ENCODE results near the gene PCTP. TPM values are rescaled to one million over a fixed set of nuclear protein-coding genes. Genes with fewer than 3 reads are reported as not detected.

Gene PCTP
- total RNA-seq, 2 experiments from 2014 or later, result 7.6 to 8.1 TPM

DNA sequence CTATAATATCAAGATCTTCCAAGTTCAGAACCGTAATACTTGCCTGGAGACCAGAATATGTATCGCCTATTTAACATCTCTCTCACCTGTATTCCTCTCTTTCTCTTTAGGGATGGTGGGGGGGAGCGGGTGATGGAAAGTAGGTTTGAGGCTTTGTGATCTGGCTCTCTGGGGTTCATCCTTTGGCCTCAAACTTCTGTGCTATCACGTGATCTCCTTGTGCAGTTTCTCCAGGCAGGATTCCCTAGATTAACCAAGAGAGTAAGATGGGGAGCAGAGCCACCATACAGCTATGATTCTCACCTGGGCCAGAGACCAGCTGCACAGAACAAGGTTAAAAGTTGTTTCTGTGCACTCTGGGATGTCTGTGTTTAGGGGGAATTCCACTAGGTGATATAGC lies 33.4 kb upstream of the PCTP start:
- H3K9me3 Mint-ChIP-seq (ENCODE audit: low read depth), result no peaks in the 10 kb centered on the region
- H3K4me1 Mint-ChIP-seq, result no peaks in the 10 kb centered on the region
- ATAC-seq, result no peak
- DNase-seq, result no peak
- POLR2A ChIA-PET, result no interaction called here
- intact Hi-C loops (cut with DNase I, micrococcal nuclease), result loop anchor here in 1 of 2 experiments (5.0 kb wide), 1 partner anchor 115 kb away; no protein-coding TSS in a partner anchor
- H3K27ac Mint-ChIP-seq, result no peak overlapping the region
- H3K36me3 Mint-ChIP-seq (ENCODE audit: low read depth), result no peaks in the 10 kb centered on the region
- no peak overlapping the region for H3K4me3 Mint-ChIP-seq
- H3K27me3 Mint-ChIP-seq, result peaks cover 20% of the 10 kb centered on the region
- CTCF ChIA-PET, result interaction anchor here (0.6 to 3.3 kb wide), 24 partner anchors 9 to 205 kb away, joined by 3 to 29 read pairs (median 5); partner anchors contain the start of gene PCTP

DNA sequence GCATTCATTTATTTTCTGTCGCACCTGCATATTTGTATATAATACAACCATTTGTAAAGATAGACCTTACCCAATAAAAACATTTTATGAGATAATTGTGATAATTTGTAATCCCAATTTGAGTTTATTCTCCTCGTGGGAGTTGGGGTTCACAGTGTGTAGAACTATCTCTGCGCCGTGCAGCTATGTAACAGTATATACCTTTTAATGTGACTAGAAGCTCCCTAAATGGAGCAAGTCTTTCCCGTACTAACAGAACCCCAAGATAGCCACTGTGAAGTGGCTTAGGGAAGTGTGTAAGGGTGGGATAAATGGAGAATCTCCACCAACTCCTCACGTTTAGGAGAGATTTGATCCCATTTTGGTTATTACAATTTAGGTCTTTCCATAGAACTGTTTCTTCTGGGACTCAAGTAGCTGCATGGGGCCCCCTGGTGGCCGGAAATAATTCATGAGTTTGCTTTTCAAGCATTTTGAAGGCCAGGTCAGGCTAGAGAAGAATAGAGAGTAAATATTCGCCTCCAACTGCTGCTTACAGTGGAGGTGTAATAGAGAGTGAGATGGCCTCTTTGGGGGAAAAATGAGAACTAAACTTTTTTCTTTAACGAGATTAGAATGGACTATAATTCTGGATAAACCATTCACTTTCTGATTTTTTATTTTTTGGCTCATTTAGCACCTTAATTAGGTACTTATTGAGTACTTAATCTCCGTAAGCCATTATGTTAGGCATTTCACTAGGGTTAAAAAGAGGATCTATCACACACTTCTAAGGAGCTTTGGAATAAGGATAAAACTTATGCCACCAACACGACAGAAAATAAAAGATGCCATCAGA lies 32.7 kb upstream of the PCTP start:
- no peaks in the 10 kb centered on the region for H3K4me1 Mint-ChIP-seq
- H3K36me3 Mint-ChIP-seq (ENCODE audit: low read depth), result no peaks in the 10 kb centered on the region
- peaks cover 24% of the 10 kb centered on the region for H3K27me3 Mint-ChIP-seq
- intact Hi-C loops (cut with DNase I, micrococcal nuclease), result loop anchor here (1.0 to 5.0 kb wide), 3 partner anchors 53 to 192 kb away; no protein-coding TSS in a partner anchor
- ATAC-seq (no peak), DNase-seq (peak; percentile 82)
- H3K4me3 Mint-ChIP-seq, result no peak overlapping the region
- no peak overlapping the region for H3K27ac Mint-ChIP-seq
- ChIA-PET POLR2A (no interaction called here), CTCF (interaction anchor here (0.5 to 3.3 kb wide), 36 partner anchors 9 to 208 kb away, joined by 3 to 29 read pairs (median 4); partner anchors contain the start of gene PCTP)
- no peaks in the 10 kb centered on the region for H3K9me3 Mint-ChIP-seq (ENCODE audit: low read depth)

- Mint-ChIP-seq H3K27me3 (peaks cover 34% of the 10 kb centered on the region), H3K27ac (no peak overlapping the region), H3K36me3 (ENCODE audit: low read depth) (no peaks in the 10 kb centered on the region), H3K4me3 (no peak overlapping the region), H3K4me1 (no peaks in the 10 kb centered on the region), H3K9me3 (ENCODE audit: low read depth) (no peaks in the 10 kb centered on the region)
- intact Hi-C loops (cut with DNase I, micrococcal nuclease), result no loop called here
- POLR2A ChIA-PET, result no interaction called here
- CTCF ChIA-PET, result interaction anchor here (0.7 to 1.3 kb wide), 4 partner anchors 13 to 195 kb away, joined by 3 to 5 read pairs (median 4); no protein-coding TSS in a partner anchor
- no peak for ATAC-seq
- no peak for DNase-seq
Observed at GRCh38 chr17:55720919-55721836, 29.7 kb upstream of the PCTP start.

- no peak for ATAC-seq
- H3K9me3 Mint-ChIP-seq (ENCODE audit: low read depth), result no peaks in the 10 kb centered on the region
- H3K36me3 Mint-ChIP-seq (ENCODE audit: low read depth), result no peaks in the 10 kb centered on the region
- no peaks in the 10 kb centered on the region for H3K4me1 Mint-ChIP-seq
- H3K4me3 Mint-ChIP-seq, result no peak overlapping the region
- POLR2A ChIA-PET, result no interaction called here
- peaks cover 39% of the 10 kb centered on the region for H3K27me3 Mint-ChIP-seq
- no peak for DNase-seq
- intact Hi-C loops (cut with DNase I, micrococcal nuclease), result no loop called here
- CTCF ChIA-PET, result interaction anchor here (0.6 to 0.8 kb wide), 4 partner anchors 18 to 517 kb away, joined by 3 to 4 read pairs (median 3); partner anchors contain the start of gene PCTP
- no peak overlapping the region for H3K27ac Mint-ChIP-seq
Observed at GRCh38 chr17:55722016-55722736, 28.7 kb upstream of the PCTP start.

DNA sequence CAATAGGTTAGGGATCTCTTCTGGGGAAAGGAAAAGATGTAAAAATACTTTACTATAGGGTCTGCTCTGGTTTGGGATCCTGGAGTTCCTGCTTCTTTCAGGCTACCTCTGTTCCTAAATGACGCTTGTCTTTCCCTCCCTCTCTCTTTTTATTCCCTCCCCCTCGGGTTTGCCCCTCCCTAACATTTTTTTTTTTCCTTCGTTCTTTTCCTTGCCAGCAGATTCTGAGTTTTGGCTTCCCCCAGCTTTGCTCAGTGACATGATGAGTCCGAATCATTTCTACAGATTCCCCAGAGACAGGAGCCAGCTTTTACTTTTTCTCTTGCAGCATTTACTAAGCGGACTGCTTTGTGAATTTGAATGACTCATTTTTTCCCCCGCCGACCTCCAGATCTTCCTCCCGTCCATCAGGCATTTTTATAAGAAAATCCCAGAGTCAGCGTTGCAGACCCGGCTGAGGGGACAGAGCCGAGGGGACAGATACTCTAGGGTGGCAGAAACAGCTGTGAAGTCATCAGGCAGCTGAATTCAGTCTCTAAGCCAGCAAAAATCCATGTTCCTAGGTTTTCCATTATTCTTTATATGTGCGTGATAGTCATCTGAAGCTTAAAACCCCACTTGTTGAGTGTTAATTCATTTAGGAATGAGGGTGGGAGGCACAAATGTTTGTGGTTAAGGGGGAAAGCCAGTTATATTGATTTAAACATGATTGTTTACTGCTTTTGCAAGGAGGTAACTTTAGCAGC lies 27.9 kb upstream of the PCTP start, which contains the start of gene TMEM100:
Gene TMEM100, minus strand, starts transcription at position 123 of the 746 bp plus-strand sequence. CDS start 1,794 bp downstream, outside the sequence.
- no peak within 1 kb of the TSS for H3K27ac Mint-ChIP-seq
- no peaks in the 10 kb centered on the region for H3K4me1 Mint-ChIP-seq
- ChIA-PET CTCF (interaction anchor here (0.6 to 0.8 kb wide), 5 partner anchors 19 to 517 kb away, joined by 3 to 4 read pairs (median 3); partner anchors contain the start of gene PCTP), POLR2A (no interaction called here)
- H3K36me3 Mint-ChIP-seq (ENCODE audit: low read depth), result no peaks in the 10 kb centered on the region
- ATAC-seq (no peak), DNase-seq (no peak)
- H3K9me3 Mint-ChIP-seq (ENCODE audit: low read depth), result no peaks in the 10 kb centered on the region
- intact Hi-C loops (cut with DNase I, micrococcal nuclease), result no loop called here
- H3K27me3 Mint-ChIP-seq, result peaks cover 46% of the 10 kb centered on the region
- no peak within 1 kb of the TSS for H3K4me3 Mint-ChIP-seq

DNA sequence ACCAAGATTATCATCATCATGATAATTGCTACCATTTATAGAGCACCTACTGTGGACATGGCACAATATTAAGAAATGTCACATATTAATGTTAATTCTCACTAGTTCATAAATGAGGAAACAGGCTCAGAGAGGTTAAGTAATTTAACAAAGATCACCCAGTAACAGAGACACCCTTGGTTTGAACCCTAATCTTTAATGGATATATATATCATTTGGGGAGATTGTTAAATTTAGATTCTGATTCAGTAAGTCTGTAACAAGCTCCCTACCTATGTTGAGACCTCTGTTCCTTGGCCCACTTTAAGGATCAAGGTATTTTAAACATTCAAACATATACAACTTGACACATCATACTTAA lies 27.4 kb upstream of the PCTP start:
- H3K4me1 Mint-ChIP-seq, result no peaks in the 10 kb centered on the region
- H3K27ac Mint-ChIP-seq, result no peak overlapping the region
- ATAC-seq (no peak), DNase-seq (no peak)
- intact Hi-C loops (cut with DNase I, micrococcal nuclease), result no loop called here
- H3K9me3 Mint-ChIP-seq (ENCODE audit: low read depth), result no peaks in the 10 kb centered on the region
- H3K4me3 Mint-ChIP-seq, result no peak overlapping the region
- no peaks in the 10 kb centered on the region for H3K36me3 Mint-ChIP-seq (ENCODE audit: low read depth)
- peaks cover 46% of the 10 kb centered on the region for H3K27me3 Mint-ChIP-seq
- POLR2A ChIA-PET, result no interaction called here
- CTCF ChIA-PET, result interaction anchor here (0.8 to 1.2 kb wide), 3 partner anchors 16 to 155 kb away, joined by 3 to 5 read pairs (median 3); partner anchors contain the start of gene PCTP

- ATAC-seq, result no peak
- CTCF ChIA-PET, result interaction anchor here (1.0 to 1.1 kb wide), 2 partner anchors 8 to 124 kb away, joined by 4 read pairs; no protein-coding TSS in a partner anchor
- intact Hi-C loops (cut with DNase I, micrococcal nuclease), result no loop called here
- H3K27ac Mint-ChIP-seq, result no peak overlapping the region
- POLR2A ChIA-PET, result no interaction called here
- H3K27me3 Mint-ChIP-seq, result peaks cover 51% of the 10 kb centered on the region
- no peak for DNase-seq
- H3K36me3 Mint-ChIP-seq (ENCODE audit: low read depth), result no peaks in the 10 kb centered on the region
- H3K4me1 Mint-ChIP-seq, result no peaks in the 10 kb centered on the region
- no peaks in the 10 kb centered on the region for H3K9me3 Mint-ChIP-seq (ENCODE audit: low read depth)
- no peak overlapping the region for H3K4me3 Mint-ChIP-seq
Observed at GRCh38 chr17:55726440-55726839, 24.4 kb upstream of the PCTP start.

DNA sequence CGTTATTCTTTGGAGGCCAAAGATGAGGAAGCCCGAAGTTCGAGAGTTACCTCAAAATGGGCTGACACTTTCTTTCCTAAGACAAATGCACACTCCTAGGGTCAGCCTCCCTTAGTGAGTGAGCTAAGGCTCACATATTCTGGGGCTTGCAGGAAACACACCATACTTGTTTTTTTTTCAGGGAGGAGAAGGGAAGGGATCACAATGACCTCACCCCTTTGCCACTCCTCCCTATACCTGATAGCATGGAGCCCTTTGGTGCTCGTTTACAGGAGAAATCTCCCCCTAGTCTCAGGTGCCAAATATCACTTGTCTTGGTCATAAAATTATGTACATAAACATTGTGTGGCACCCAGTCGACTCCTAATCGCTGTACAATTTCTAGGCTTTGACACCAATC lies 23.6 kb upstream of the PCTP start:
- CTCF ChIA-PET, result interaction anchor here (1.0 to 1.1 kb wide), 2 partner anchors 9 to 125 kb away, joined by 4 read pairs; no protein-coding TSS in a partner anchor

DNA sequence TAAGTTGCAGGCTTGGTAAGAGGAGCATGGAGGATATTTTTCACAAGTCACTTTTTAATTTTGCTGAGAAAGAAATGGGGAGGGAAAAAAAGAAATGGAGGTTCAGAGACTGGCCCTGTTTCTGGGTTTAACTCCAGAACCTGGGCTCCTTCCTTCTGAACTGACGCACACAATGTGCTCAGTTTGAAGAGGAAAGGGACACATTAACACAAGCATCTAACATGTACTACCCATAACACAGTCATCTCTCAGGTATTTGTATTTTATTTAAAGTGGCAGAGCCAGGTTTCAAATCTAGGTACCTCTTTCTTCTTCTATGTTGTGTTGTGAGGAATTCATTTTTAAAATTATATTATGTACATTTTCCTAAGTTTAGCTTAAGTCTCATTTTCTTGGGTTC lies 22.9 kb upstream of the PCTP start:
- intact Hi-C loops (cut with DNase I, micrococcal nuclease), result no loop called here
- POLR2A ChIA-PET, result no interaction called here
- H3K27me3 Mint-ChIP-seq, result peaks cover 56% of the 10 kb centered on the region
- DNase-seq, result no peak
- H3K36me3 Mint-ChIP-seq (ENCODE audit: low read depth), result no peaks in the 10 kb centered on the region
- no peaks in the 10 kb centered on the region for H3K9me3 Mint-ChIP-seq (ENCODE audit: low read depth)
- ATAC-seq, result no peak
- H3K4me1 Mint-ChIP-seq, result peaks cover 2% of the 10 kb centered on the region
- H3K27ac Mint-ChIP-seq, result no peak overlapping the region
- H3K4me3 Mint-ChIP-seq, result no peak overlapping the region
- CTCF ChIA-PET, result no interaction called here

More for the DNA sequence above, 23.6 kb upstream of the PCTP start:
- no peak overlapping the region for H3K27ac Mint-ChIP-seq
- H3K36me3 Mint-ChIP-seq (ENCODE audit: low read depth), result no peaks in the 10 kb centered on the region
- ATAC-seq (no peak), DNase-seq (no peak)
- H3K9me3 Mint-ChIP-seq (ENCODE audit: low read depth), result no peaks in the 10 kb centered on the region
- H3K4me1 Mint-ChIP-seq, result no peaks in the 10 kb centered on the region
- H3K27me3 Mint-ChIP-seq, result peaks cover 56% of the 10 kb centered on the region
- intact Hi-C loops (cut with DNase I, micrococcal nuclease), result no loop called here
- POLR2A ChIA-PET, result no interaction called here
- no peak overlapping the region for H3K4me3 Mint-ChIP-seq

DNA sequence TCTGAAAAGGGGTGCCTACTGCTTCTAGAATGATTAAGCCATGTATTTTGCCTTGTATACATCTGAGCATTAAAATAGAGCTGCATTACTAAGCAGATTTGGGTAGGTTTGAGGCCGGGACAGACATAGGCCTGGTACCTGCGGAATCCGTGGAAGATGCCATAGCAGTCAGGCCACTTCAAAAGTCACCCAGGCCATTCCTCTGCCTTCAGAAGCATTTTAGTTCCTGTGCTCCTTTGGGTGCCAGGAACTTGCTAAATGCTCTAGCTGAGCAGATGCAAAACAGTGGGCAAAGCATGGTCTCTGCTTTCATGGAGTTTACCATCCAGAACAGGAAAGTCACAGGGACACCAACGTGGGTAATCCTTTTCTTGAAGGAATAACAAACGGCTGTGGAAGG lies 22.5 kb upstream of the PCTP start:
- intact Hi-C loops (cut with DNase I, micrococcal nuclease), result no loop called here
- ChIA-PET CTCF (no interaction called here), POLR2A (no interaction called here)
- H3K4me3 Mint-ChIP-seq, result no peak overlapping the region
- H3K27ac Mint-ChIP-seq, result no peak overlapping the region
- DNase-seq (no peak), ATAC-seq (no peak)
- no peaks in the 10 kb centered on the region for H3K36me3 Mint-ChIP-seq (ENCODE audit: low read depth)
- no peaks in the 10 kb centered on the region for H3K9me3 Mint-ChIP-seq (ENCODE audit: low read depth)
- H3K4me1 Mint-ChIP-seq, result peaks cover 6% of the 10 kb centered on the region
- H3K27me3 Mint-ChIP-seq, result peaks cover 57% of the 10 kb centered on the region
